Uterus (tissue), 4 donors: ENCODE data around the gene LAPTM4A. TPM values are rescaled to one million over a fixed set of nuclear protein-coding genes. Genes with fewer than 3 reads are reported as not detected.

Experiments
- DNase-seq, 2 donors: peaks; one replicate each; pipeline ENCODE4 v3.0.0-alpha.2; 2019 to 2020
- H3K27ac ChIP-seq, 2 donors: fragments of 200-600 bp; sonication (generic); 1 replicate in 1 of 2; 2 replicates in 1 of 2; pipeline ENCODE4 v1.5.1; 2016 to 2018
- H3K27me3 ChIP-seq, 2 donors: fragments of 200-600 bp; sonication (generic); one replicate each; pipeline ENCODE4 v1.5.1; 2018 to 2019; ENCODE audit warnings: control low read depth in 1 of 2
- H3K36me3 ChIP-seq, 2 donors: fragments of 200-600 bp; sonication (generic); one replicate each; pipeline ENCODE4 v1.5.1; 2019; ENCODE audit warnings: control low read depth in 1 of 2
- H3K4me1 ChIP-seq, 2 donors: fragments of 200-600 bp; sonication (generic); one replicate each; pipeline ENCODE4 v1.5.1; 2018 to 2019; ENCODE audit warnings: control low read depth in 1 of 2
- H3K4me3 ChIP-seq, 2 donors: fragments of 200-600 bp; sonication (generic); 1 replicate in 1 of 2; 2 replicates in 1 of 2; pipeline ENCODE4 v1.5.1; 2018 to 2019; ENCODE audit warnings: mild to moderate bottlenecking in 1 of 2
- H3K9me3 ChIP-seq, 2 donors: fragments of 200-600 bp; sonication (generic); one replicate each; pipeline ENCODE4 v1.5.1; 2019; ENCODE audit warnings: control low read depth in 1 of 2
- POLR2A ChIP-seq, 2 donors: fragments of 450-650 bp; IDR thresholded peaks; one replicate each; pipeline ENCODE4 v1.6.1; 2016; ENCODE audit warnings: antibody characterized with exemption in 2 of 2, mild to moderate bottlenecking in 1 of 2, moderate library complexity in 1 of 2
- intact Hi-C: fragments of 100-400 bp; cut with DNase I; formaldehyde crosslinking; loops from one replicate; pipeline ENCODE4 v1.15.1; 2023; ENCODE audit warnings: low total_unique reads
- total RNA-seq, 4 donors: library from RNA; depleted of rRNA in 3 of 4; stranded (reverse); fragments of >200 nt in 3 of 4; gene quantifications; one replicate each; pipeline versions ENCODE4 v1.1.0 to v1.2.4, GENCODE V29; 2014 to 2023
- TF ChIP-seq, protein P1 (sequence below), 4 experiments: fragments of 200-600 bp in 2 of 4; fragments of 450-650 bp in 2 of 4; sonication (generic) in 2 of 4; IDR thresholded peaks; one replicate each; pipeline ENCODE4 v1.5.1; 2016 to 2019; ENCODE audit warnings: antibody characterized with exemption in 4 of 4, mild to moderate bottlenecking in 2 of 4, moderate library complexity in 1 of 4
- donor health status: DM: yes; HTN: yes; CAD: no.

Gene LAPTM4A
- total RNA-seq, 4 donors from 2014 or later = 255 to 386 (median 292) TPM

DNA sequence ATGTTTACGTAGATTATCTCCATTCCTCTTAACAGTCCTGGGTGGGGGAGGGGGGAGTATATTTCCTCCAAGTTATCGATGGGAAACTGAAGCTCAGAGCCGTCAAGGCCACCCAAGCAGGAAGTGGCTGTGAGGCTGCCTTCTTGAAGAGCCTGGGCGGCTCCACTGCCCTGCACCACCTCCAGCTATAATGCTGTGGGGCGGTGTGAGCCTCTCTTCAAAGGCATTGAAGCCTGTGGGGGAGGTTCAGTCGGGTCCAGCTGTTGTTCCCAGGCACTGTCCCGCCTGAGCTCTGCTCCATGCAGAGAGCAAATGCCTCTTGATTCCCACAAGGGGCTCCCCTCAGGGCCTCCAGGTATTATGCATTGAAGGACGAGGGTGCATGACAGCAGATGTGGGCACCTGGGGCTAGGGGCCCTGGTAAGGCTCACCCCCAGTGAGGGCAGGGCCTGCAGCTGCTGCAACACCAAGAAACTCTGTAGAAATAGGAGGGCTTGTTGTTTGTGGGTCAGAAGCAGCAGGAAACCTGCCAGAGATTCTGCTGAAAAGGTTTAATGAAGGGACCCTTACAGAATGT, 29.5 kb upstream of the LAPTM4A start:
- H3K36me3 ChIP-seq = no peaks in the 10 kb centered on the region
- H3K4me1 ChIP-seq = no peaks in the 10 kb centered on the region
- no peak for DNase-seq
- H3K4me3 ChIP-seq = no peak overlapping the region
- no peak overlapping the region for H3K27ac ChIP-seq
- TF ChIP-seq POLR2A (IDR thresholded peaks at IDR 0.05) = no peak
- TF ChIP-seq, protein P1, sequence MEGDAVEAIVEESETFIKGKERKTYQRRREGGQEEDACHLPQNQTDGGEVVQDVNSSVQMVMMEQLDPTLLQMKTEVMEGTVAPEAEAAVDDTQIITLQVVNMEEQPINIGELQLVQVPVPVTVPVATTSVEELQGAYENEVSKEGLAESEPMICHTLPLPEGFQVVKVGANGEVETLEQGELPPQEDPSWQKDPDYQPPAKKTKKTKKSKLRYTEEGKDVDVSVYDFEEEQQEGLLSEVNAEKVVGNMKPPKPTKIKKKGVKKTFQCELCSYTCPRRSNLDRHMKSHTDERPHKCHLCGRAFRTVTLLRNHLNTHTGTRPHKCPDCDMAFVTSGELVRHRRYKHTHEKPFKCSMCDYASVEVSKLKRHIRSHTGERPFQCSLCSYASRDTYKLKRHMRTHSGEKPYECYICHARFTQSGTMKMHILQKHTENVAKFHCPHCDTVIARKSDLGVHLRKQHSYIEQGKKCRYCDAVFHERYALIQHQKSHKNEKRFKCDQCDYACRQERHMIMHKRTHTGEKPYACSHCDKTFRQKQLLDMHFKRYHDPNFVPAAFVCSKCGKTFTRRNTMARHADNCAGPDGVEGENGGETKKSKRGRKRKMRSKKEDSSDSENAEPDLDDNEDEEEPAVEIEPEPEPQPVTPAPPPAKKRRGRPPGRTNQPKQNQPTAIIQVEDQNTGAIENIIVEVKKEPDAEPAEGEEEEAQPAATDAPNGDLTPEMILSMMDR (IDR thresholded peaks at IDR 0.05) = no peak
- intact Hi-C loops = no loop called here
- H3K27me3 ChIP-seq = no peaks in the 10 kb centered on the region
- no peaks in the 10 kb centered on the region for H3K9me3 ChIP-seq

- H3K9me3 ChIP-seq = no peaks in the 10 kb centered on the region
- H3K27ac ChIP-seq = no peak overlapping the region
- H3K27me3 ChIP-seq = no peaks in the 10 kb centered on the region
- intact Hi-C loops = no loop called here
- no peak overlapping the region for H3K4me3 ChIP-seq
- DNase-seq = no peak
- no peaks in the 10 kb centered on the region for H3K36me3 ChIP-seq
- H3K4me1 ChIP-seq = no peaks in the 10 kb centered on the region
- TF ChIP-seq, protein P1 (IDR thresholded peaks at IDR 0.05) = no peak
- no peak for TF ChIP-seq POLR2A (IDR thresholded peaks at IDR 0.05)
These were observed 29.0 kb upstream of the LAPTM4A start for GRCh38 chr2:20080428-20080827.

GRCh38 chr2:20079546-20080115, 28.2 kb upstream of the LAPTM4A start:
- H3K27me3 ChIP-seq = no peaks in the 10 kb centered on the region
- no peaks in the 10 kb centered on the region for H3K36me3 ChIP-seq
- intact Hi-C loops = no loop called here
- no peak overlapping the region for H3K4me3 ChIP-seq
- TF ChIP-seq, protein P1 (IDR thresholded peaks at IDR 0.05) = no peak
- TF ChIP-seq POLR2A (IDR thresholded peaks at IDR 0.05) = no peak
- no peaks in the 10 kb centered on the region for H3K9me3 ChIP-seq
- H3K27ac ChIP-seq = no peak overlapping the region
- no peaks in the 10 kb centered on the region for H3K4me1 ChIP-seq
- no peak for DNase-seq

- Histone ChIP-seq H3K27me3 (no peaks in the 10 kb centered on the region), H3K4me1 (no peaks in the 10 kb centered on the region), H3K36me3 (no peaks in the 10 kb centered on the region), H3K9me3 (no peaks in the 10 kb centered on the region), H3K4me3 (no peak overlapping the region), H3K27ac (no peak overlapping the region)
- intact Hi-C loops = no loop called here
- TF ChIP-seq, protein P1 (IDR thresholded peaks at IDR 0.05) = no peak
- TF ChIP-seq POLR2A (IDR thresholded peaks at IDR 0.05) = no peak
- DNase-seq = no peak
These were observed 26.0 kb upstream of the LAPTM4A start for GRCh38 chr2:20077411-20077940.

DNA sequence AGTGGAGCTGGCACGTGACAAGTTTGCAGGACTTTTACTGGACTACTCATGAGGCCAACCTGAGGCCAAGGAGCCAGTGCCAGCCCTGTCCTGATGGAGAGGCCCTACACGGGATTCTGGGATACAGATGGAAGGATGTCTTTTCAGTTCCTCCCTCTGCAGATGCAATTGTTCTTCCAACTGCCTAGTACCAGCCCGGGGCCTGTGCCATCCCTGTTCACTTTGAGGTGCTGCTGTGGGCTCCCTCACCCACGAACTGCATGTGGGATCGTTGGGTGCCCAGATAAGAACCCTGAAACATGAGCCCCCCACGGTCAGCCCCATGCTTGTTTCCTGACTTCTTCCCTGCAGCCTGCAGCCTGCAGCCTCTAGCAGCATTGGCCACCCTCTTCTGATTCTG, 25.3 kb upstream of the LAPTM4A start:
- DNase-seq = no peak
- Histone ChIP-seq H3K9me3 (no peaks in the 10 kb centered on the region), H3K27ac (no peak overlapping the region), H3K4me1 (no peaks in the 10 kb centered on the region), H3K27me3 (no peaks in the 10 kb centered on the region), H3K36me3 (no peaks in the 10 kb centered on the region), H3K4me3 (no peak overlapping the region)
- intact Hi-C loops = no loop called here
- TF ChIP-seq POLR2A (IDR thresholded peaks at IDR 0.05) = no peak
- TF ChIP-seq, protein P1 (IDR thresholded peaks at IDR 0.05) = no peak
